ENCODE data around the gene NBEA.

The NBEA gene

DNA sequence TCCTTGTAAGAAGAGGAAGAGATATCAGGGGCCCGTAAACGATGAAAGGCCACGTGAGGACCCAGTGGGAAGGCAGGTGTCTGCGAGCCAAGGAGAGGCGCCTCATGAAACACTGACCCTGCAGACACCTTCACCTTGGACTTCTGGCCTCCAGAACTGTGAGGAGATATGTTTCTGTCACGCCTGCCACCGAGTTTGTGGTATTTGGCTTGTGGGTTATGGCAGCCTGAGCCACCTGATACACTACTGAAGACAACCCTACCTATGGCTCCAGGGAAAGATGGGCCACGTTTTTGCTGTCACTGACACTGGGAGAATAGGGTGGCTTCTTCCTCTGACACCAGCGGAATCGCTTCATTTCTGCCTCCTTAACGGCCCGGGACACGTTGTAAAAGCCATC, 752.0 kb downstream of the NBEA start:
- DNase-seq, result no peak

DNA sequence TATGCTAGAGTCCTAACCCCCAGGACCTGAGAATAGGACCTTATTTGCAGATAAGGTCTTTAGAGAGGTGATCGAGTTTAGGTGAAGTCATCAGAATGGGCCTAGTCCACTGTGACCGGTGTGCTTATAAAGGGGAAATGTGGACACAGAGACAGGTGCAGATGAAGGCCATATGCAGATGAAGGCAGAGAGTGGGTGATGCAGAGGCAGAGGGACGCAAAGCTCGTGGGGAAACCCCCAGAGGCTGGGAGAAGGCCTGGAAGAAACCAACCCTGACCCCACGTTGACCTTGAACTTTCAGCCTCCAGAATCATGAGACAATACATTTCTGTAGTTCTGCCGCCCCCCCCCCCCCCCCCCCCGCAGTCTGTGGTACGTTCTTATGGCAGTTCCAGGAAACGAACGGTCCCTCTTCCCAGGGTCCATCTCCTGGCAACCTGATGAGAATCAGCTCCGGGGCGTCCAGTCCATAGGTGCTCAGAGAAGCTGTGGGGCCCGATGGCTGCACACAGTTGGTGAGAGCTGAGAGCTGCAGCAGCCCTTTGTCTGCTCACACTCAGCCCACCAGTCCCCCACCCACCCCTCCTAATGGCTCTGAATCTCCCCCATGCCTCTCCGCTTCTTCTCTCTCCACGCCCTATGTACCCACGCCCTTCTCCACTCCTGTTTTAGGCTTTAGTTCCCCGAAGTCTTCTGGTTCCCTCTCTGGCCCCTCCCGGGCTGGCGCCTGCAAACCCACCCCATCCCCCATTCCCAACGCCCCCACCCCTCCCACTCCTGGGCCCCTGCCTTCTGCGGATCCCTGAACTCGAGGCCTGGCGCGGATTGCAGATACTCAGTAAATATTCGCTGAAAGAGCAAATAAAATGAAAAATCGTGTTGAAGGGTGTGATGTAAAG, 752.7 kb downstream of the NBEA start:
- no peak for DNase-seq

DNA sequence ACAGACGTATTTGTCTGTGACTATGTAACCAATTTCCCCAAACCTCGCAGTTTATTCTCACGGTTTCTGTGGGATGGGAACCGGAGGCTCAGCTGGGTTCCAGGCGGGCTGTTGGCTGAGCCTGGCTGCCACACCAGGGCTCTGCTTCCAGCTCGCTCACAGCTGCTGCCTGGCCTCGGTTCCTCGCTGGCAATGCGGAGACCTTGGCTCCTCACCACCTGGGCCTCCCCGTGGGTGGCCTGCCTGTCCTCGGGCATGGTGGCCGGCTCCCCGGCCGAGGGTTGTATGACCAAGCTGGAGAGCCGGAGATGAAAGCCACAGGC, 753.3 kb downstream of the NBEA start:
- DNase-seq, result no peak

DNA sequence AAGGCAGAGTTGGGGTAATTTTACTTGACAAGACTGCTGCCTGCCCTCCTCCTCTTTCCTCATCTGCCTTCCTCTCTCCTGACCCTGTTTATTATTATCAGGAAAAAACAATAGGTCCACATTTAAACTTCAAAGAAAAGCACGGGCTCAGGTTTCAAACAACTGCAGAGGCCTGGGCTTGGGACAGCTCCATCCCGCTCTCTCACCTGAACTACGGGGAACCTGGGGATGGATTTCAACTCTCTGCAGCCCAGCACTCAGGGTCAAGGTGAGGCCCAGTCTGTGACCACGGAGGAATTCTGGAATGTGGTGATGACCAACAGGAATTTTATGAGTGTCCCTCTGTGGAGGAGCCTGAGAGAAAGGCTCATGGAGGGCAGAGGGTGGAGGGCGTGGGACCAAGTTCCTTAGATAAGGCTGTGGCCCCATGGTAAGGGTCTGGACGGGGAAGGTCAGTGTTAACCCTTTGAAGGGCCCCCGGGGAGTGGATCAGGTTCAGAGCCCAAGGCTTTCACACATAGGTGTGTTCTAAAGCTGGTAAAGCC, 755.2 kb downstream of the NBEA start:
- DNase-seq, result no peak

DNA sequence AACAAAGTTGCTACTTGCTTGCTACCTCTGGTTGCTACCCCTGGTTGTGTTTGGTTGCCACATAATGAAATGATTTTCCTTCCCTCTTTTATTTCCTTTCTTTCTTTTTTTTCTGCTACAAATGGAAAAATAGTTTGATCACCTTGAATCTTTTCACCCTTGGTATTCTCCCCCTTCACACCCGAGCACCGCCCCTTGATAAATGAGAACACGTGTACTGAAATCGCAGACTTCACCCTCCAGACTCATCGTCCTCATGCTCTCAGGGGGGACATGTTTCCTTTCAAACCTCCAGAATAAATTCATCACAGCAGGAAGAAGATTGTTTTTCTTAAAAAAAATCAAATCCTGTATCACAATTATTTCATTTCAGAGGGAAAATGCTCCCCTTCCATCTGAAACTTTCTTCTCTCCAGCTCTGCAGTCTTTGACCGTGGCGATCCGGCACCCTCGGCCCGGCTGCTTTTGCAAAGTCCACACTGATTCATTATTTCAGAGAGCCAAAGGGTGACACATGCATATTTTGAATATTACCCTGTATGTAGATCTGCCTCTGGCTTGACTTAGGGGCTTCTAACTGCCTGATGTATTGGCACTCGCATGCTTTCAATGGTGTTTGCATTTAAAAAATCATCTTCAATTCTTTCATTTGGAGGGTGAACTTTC, 757.0 kb downstream of the NBEA start:
- no peak for DNase-seq

DNA sequence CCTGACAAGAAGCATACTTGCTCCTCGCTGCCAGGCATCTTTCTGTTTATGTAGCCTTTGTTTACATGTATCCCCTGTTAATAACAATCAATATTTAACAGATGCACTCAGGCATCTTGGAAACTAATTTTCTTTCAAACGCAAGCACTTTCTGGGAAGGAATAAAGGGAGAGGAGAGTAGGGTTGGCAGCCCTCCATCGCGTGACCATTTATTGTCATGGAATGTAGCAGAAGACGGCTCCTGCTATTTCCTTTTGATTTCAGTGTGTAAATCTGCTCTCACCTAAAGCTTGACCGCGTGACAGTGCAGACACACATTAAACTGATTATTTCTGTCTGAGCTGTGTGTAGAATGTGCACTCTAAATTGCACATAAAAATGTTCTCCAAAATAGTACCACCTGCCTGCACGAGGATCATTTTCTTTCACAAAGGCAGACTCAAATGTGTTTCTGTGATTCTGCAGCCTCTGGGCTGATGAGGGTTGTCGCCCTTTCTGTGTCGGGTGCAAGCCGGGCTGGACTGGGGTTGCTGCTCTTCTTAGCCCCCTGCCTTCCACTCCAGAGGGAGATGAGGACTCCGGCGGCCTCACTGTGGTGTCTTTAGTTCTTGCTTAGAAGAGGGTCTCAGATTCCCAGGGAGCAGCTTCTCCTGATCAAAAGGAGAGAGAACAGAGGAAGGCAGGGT, 757.9 kb downstream of the NBEA start:
- no peak for DNase-seq

DNA sequence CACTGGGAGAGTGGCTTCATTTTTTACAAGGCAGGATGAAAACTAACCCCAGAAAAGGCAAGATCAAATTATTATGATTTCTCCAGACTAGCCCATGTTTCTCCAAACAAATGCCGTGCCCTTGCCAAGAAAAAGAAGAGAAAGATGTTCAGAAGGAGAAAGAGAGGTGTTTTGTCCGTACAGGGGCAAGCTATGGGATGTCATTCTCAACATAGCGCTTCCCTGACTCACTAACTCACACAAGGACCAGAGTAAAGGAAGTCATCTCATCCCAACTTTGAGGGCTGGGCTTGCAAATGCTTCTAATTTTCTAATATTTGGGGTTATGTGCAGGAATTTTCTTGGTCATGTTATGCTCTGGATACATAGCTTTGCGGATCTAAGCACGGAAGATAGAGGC, 758.6 kb downstream of the NBEA start:
- no peak for DNase-seq

DNA sequence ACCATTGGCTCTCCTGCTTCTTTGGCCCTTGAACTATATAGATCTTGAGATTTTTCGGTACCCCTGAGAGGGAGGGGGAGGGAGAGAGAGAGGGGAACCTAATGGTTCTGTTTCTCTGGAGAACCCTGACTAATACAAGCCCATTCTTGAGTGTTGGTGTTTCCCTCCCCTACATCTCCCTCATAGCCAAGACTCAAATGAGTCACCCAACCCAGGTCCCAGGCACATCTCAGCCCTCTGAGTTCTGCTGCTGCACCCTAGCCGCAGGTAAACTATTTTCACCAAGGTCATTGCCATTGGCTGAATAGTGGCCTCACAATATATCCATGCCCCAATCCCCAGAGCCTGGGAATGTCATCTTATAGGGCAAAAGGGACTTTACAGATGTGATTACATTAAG, 760.2 kb downstream of the NBEA start:
- DNase-seq, result no peak

DNA sequence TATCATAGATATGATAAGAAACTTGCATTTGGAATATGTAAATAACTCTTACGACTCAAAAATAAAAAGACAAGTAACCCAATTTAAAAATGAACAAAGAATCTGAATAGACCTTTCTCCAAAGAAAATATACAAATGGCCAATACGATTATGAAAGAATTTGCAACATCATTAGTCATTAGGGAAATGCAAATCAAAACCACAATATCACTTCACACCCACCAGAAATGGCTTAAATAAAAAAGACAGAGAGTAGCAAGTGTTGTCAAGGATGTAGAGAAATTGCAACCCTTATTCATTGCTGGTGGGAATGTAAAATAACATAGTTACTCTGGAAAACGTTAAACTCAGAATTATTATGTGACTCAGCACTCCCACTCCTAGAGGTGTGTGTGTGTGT, 761.0 kb downstream of the NBEA start:
- no peak for DNase-seq

DNA sequence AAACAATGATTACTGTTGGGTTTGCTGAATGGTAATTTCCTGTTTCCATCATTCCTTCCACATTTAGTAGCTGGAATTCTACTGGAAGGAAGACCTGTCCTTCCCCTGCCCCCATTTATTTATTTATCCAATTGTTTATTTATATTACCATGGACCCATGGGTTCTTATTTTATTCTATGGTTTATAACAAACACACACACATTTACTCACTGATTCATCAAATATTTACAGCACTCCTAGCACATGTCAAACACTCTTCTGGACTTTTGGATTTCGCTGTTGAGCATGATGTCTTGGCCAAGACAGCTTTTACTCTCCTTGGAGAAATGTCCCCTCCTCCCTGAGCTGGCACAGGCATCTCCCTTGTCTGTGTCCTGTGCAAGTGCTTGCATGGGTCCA, 762.3 kb downstream of the NBEA start:
- DNase-seq, result no peak

DNA sequence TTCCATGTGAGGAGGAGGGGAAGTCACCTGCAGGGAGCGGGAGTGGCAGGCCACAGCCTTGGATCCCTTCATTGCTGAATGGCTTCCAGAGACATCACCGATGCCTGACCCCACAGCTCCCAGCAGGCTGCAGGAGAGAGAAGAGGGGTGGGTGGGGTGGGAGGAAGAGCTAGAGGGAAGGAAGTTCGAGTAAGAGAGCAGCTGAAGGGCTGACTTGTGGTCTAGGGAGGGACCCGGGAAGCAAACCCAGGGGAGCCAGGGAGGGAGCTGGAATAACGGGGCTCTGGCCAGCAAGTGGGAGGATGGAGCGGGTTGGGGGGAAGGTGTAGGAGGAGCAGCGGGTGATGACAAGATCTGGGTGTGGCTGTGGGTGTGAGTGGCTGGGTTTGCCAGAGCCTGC, 764.2 kb downstream of the NBEA start:
- no peak for DNase-seq

DNA sequence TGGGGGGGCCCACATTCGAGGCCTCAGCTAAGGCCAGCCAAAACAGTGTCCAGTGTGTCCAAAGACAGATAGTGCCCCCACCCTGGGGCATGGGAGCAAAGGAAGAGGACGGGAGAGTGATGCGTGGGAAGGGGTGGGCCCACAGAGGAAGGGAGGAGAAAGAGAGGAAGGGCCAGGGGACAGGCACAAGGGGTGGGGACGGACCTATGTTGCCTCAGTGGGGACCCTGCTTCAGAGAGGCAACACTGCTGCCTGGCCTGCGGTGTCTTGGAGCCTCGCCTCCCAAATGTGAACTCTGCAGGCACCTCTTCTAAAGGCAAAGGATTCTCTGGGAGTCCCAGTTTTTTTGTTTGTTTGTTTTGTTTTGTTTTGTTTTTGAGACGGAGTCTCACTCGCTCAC, 764.7 kb downstream of the NBEA start:
- DNase-seq, result no peak

DNA sequence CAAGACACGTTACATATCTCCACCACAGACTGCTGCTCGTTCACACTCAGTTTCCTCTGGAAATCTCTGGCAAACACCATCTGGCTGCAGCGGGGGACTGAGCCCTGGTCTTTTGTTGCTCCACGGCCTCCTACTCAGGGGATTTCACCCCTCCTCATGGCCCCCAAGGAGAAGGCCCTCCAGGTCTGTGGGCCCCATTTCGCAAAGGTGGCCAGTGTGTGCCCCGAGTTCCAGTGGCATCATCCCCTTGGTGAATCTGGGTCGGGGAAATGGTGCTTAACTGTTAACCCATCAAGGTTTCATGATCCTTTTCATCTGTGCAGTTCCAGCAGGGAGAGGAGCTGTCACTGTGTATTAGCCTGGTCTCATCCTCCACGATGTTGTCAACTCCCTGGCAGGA, 769.8 kb downstream of the NBEA start:
- no peak for DNase-seq

DNA sequence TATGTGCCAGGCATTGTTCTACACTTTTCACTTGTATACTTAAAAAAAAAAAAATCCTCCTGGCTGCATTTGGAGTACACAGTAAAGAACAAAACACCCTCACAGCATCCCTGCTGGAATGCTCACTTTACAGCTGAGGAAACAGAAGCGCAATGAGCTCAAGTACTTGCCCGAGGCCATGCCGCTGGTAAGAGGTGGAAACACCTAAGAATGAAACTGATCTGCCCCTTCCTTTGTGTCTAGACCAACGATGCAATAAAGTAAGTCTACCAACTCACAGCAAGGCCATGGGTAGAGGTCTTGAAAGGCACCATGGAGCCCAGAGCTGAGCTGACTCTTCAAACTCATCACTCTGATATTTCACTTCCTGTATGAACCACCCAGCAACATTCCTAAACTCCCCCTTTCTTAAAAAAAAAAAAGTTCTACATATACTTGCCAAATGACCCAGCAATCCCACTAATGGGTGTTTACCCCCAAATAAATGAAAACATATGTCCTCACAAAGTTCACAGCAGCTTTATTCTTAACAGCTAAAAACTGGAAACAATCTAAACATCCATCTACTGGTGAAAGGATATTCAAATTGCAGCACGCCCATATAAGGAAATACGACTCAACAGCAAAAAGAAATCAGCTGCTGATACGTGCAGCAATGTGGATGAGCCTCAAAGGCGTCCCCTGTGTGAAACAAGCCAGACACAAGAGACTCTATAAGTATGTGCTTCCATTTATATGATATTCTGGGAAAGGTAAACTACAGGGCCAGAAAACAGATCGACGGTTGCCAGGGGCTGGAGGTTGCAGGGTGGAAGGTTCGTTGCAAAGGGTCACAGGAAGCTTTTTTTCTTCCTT, 771.1 kb downstream of the NBEA start:
- no peak for DNase-seq

DNA sequence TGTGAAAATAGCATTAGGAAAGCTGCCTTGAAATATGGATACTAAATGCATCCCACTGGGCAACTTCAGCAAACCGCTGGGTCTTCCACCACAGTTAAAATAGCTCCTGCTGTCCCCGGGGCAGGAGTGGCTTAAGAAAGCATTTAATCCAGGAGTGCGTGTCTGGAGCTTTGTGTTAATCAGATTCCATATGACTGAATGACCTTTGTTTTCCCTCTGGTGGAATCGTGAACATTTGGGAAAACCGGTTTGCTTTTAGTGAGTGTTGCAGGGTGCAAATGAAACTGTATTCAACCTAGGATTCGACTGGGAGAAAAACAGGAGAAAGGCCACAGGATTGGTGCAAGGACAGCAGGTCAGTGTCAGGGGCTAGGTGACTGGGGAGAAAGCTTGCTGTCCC, 772.1 kb downstream of the NBEA start:
- DNase-seq, result no peak

DNA sequence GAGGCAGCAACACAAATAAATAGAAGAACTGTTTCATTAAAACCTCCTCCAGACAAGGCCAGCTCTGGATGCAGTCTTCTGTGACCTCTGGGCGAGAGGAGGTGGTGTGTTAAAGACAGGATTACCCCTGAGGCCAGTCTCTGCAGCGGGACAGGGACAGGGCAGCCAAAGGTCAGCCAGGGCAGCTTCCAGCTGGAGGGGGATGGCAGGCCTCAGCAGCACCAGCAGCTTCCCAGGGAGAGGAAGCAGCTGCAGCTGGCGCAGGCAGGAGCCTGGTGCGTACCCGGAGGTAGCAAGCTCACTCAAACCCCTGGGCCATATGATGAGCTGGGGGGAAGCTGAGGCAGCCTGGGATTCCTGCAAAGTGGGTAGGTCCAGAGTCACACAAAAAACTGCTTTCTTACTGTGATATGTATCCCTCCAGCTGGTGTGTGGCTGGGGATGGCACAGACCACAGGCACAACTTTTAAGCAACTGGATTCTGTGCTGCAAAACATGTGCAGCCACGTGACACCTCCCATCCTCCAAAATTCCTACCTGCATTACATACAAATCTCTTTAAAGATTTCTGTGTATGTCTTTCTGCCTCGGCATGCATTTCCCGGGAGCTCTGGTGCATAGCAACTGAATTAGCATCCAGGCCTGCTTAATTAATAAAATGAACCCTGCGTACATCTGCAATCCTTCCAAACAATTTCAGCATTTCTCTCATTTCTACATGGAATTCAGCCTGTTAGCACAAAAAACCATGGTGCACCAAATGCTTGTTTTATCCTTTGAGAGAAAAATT, 772.7 kb downstream of the NBEA start:
- DNase-seq, result no peak

DNA sequence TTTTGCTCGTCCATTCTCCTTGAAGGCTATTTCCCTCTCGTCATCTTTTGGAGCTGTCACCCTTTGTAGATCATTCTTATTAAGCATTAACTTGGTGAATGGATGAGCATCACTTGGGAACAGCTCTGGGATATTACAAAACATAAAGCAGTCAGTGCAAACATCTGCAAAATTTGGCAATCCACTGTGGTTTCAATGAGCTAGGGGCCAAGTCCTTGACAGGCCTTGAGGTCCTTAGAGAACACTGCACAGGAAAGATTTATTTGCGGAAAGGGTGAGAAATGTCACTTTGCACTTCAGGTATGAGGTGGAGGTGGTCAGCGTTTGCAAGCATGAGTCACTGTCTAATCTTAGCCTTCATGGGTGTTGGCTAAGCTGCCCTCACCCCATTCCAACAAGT, 774.1 kb downstream of the NBEA start:
- no peak for DNase-seq

DNA sequence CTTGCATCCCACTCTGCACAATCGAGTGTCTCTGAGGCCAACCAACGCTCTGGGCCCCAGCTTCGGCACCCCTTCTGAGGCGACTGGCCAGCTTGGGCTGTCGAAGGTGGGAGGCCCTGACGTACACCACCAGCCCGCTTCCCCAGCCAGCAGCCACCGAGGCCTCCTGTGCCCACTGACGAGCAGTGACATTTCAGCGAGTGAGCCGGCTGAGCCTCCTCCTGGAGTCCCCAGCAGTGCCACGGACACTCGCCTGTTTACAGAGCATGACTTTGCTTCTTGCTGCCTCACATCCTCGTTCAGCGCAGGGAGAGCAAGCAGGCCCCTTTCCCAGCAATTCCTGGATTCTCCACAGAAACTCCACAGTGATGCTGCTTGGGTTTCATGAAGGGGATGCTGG, 774.7 kb downstream of the NBEA start:
- no peak for DNase-seq

DNA sequence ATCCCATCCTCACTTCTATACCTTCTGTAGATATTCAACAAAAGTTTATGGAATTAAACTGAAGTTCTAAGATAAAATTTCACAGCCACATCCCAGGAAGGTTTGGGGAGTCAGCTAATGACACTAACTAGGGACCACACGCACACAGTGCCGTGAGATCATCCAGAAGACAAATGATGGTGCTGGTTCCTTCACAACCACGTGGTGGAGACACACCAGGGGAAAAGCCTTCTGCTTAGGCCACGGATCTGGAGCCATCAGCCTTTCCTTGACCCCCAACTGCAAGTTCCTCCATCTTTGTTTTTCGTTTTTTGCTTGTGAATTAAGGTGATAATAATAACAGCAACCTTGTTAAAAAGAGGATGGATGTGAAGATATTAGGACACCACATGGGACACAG, 776.0 kb downstream of the NBEA start:
- DNase-seq, result no peak

DNA sequence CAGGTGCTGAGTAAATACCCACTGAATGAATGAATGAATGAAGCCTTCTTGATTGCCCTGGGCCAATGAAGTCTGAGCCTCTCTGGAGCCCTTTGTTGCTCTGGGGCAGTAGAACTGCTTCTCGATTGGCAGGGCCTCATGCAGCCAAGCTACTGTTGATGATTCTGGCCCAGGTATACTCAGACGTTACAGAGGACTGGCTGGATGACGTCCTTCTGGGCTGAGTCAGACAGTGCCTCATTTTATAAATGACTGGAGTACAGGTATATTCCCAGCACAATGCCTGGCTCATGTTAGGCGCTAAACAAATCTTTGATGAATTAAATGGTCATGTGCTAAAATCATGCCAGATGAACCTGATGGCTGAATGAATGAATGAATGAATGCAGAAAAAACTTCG, 778.2 kb downstream of the NBEA start:
- no peak for DNase-seq

DNA sequence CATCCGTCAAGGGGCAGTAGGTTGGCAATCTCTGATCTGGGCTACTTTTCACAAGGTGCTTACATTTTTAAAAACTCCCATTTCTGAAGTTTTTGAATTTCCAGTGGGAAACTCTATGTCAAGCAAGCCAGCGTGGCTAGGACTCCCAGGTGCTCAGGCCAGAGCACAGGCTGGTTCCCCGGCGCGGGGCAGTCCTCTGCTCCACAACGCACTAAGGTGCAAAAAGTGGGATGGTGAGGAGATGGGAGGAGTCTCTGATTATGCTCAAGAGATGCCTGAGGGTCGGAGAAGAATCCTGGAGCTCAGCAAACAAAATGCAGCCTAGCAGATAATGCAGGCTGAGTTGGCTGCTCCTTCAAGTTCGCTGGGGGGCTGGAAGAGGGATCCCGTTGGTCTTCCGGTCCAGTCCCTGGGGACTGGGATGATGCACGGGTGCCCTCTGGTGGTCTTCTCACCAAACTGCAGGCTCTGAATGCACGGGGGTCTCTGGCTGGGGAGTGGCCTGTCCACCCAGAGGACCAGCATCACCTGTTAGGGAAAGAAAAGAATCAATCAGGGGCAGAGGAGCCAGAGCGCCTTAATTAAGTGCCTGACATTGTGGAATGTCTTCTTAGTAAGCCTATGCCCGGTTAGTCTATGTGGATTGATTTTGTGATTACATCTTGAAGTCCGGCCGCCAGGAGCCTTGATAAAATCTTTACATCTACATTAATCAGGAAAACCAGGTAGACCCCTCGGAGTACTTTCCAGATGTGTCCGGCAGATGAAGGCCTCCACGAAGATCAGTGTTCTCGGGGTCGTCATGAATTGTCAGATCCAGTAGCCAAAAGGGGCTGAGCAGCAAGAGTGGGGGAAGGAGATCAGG, 778.9 kb downstream of the NBEA start:
- peak; percentile 14 for DNase-seq

Measured in activated gamma-delta T cell treated with Interleukin-2 at 50 U/mL for 16 hours (primary cell).